Mucosa of descending colon (tissue), 3 donors: Measurements from ENCODE around the gene DLG2. TPM values are rescaled to one million over a fixed set of nuclear protein-coding genes. Genes with fewer than 3 reads are reported as not detected.

Source experiments
- ATAC-seq: fragments of 200-7000 bp; cut with Tn5 transposase; one replicate; pipeline ENCODE4 v1.9.1; 2020; ENCODE audit warnings: mild to moderate bottlenecking, moderate library complexity
- DNase-seq, 3 donors: peaks; one replicate each; pipeline ENCODE4 v3.0.0-alpha.2; 2020
- H3K36me3 ChIP-seq: fragments of 200-600 bp; one replicate; pipeline ENCODE4 v1.8.0; 2021; ENCODE audit warnings: low read depth, mild to moderate bottlenecking
- H3K4me1 ChIP-seq: fragments of 200-600 bp; one replicate; pipeline ENCODE4 v1.8.0; 2021; ENCODE audit warnings: low read depth, mild to moderate bottlenecking
- H3K4me3 ChIP-seq: fragments of 200-600 bp; one replicate; pipeline ENCODE4 v1.8.0; 2021; ENCODE audit warnings: mild to moderate bottlenecking
- H3K9me3 ChIP-seq: fragments of 200-600 bp; one replicate; pipeline ENCODE4 v1.8.0; 2021; ENCODE audit warnings: mild to moderate bottlenecking
- intact Hi-C, 2 donors: fragments of 100-400 bp; cut with DNase I in 1 of 2; cut with micrococcal nuclease in 1 of 2; formaldehyde crosslinking; loops; one replicate each; pipeline versions ENCODE4 v1.11.0 to v1.11.1; 2022; cut with DNase I, micrococcal nuclease
- total RNA-seq, 3 donors: library from RNA; stranded (reverse); fragmentation: NEBNext Ultra II Directional in 2 of 3; extraction: Animal tissue kit (Norgen Biotek cat#: 25700) in 2 of 3; gene quantifications; one replicate each; pipeline versions ENCODE4 v1.2.1 to v1.2.4, GENCODE V29; 2021 to 2023
- TF ChIP-seq, protein P1 (sequence below): fragments of 200-600 bp; IDR thresholded peaks from one replicate; pipeline ENCODE4 v1.8.0; 2022; ENCODE audit warnings: antibody characterized with exemption, mild to moderate bottlenecking
- donor health status: DM: no; HTN: no; CAD: no; lungs with moderate emphysema.
- donor health status: DM: no; HTN: no; CAD: no.
- donor health status: DM: no; HTN: yes; CAD: no.

Gene DLG2
- total RNA-seq, 3 donors from 2014 or later = 2.1 to 11.1 (median 2.4) TPM

DNA sequence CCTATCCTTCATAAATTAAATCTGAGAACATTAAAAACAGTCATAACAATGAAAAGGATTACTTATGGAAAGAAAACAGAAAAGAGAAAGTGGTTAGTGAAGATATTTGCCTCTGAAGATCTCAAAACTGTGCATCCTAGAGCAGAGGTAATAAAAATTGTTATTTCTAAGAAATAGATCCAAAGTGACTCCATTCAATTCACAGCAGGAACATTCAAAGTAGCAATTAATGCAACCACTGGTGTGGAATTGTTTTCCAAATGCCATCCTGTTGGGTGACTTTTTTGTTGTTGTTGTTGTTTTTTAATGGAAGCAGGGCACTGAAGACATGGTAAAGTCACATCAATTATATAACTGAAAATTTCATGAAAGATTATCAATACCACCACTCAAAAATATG, 1201.5 kb downstream of the DLG2 start:
- Histone ChIP-seq H3K4me3 (no peak overlapping the region), H3K36me3 (no peaks in the 10 kb centered on the region), H3K9me3 (no peaks in the 10 kb centered on the region), H3K4me1 (no peaks in the 10 kb centered on the region)
- ATAC-seq = no peak
- intact Hi-C loops = no loop called here
- no peak for DNase-seq
- TF ChIP-seq, protein P1, sequence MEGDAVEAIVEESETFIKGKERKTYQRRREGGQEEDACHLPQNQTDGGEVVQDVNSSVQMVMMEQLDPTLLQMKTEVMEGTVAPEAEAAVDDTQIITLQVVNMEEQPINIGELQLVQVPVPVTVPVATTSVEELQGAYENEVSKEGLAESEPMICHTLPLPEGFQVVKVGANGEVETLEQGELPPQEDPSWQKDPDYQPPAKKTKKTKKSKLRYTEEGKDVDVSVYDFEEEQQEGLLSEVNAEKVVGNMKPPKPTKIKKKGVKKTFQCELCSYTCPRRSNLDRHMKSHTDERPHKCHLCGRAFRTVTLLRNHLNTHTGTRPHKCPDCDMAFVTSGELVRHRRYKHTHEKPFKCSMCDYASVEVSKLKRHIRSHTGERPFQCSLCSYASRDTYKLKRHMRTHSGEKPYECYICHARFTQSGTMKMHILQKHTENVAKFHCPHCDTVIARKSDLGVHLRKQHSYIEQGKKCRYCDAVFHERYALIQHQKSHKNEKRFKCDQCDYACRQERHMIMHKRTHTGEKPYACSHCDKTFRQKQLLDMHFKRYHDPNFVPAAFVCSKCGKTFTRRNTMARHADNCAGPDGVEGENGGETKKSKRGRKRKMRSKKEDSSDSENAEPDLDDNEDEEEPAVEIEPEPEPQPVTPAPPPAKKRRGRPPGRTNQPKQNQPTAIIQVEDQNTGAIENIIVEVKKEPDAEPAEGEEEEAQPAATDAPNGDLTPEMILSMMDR = no peak

DNA sequence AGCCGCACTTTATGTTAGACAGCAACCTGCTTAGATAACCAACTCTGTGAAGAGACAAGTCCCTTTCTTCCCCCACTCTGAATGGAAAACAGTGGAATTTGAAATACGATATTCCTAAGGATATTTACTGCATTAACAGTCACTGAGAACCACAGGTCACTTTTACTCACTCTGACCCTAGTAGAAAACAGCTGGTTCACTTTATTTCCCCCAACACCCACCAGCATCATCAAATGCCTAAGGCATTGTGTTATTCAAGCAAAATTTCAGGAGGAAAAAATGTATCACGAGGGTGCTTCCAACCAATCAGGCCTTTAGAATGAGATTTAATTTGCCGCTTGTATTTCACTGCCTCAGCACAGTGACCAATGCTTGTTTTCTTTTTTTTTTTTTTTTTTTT, 1206.9 kb downstream of the DLG2 start:
- Histone ChIP-seq H3K4me3 (no peak overlapping the region), H3K4me1 (no peaks in the 10 kb centered on the region), H3K9me3 (no peaks in the 10 kb centered on the region), H3K36me3 (no peaks in the 10 kb centered on the region)
- DNase-seq (no peak), ATAC-seq (no peak)
- intact Hi-C loops = no loop called here
- TF ChIP-seq, protein P1 = no peak

DNA sequence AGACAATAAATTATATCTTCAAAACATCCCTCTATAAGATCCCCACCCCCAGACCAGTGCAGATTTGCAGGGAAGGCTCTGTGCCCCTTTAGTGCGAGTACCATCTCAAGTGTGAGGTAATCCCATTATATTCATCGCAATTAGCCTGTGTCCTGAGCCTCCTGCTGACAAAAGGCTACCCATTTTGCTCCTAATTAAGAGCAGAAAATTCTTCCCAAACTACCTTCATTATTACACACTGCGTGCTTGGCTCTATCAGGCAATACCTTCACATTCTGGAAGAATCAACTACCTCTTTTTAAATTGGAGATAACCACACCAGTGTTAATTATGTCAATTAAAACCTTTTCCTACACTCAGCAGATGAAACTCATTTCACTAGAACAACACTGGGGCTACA, 1207.5 kb downstream of the DLG2 start:
- Histone ChIP-seq H3K9me3 (no peaks in the 10 kb centered on the region), H3K36me3 (no peaks in the 10 kb centered on the region), H3K4me1 (no peaks in the 10 kb centered on the region), H3K4me3 (no peak overlapping the region)
- ATAC-seq (no peak), DNase-seq (no peak)
- TF ChIP-seq, protein P1 = no peak
- intact Hi-C loops = no loop called here

DNA sequence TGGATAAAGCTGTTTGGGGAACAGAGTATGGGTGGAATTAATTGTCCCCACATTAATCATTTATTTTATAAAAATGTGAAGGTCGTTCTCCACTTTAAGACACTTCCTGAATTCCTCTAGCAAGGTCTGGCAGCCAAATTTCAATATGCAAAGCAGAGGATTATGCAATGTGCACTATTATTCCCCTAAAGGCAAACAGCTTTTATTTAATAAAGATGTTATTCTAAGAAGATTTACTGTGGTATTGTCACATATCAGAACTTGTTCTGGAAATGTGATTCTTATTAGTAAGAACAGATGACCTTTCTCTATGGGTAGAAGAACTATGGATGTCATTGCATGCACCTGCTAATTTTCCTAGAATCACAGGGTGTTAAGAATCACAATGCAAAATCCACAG, 1212.2 kb downstream of the DLG2 start:
- ATAC-seq = no peak
- H3K4me3 ChIP-seq = no peak overlapping the region
- H3K9me3 ChIP-seq = no peaks in the 10 kb centered on the region
- TF ChIP-seq, protein P1 = no peak
- no peak for DNase-seq
- no peaks in the 10 kb centered on the region for H3K4me1 ChIP-seq
- intact Hi-C loops = no loop called here
- H3K36me3 ChIP-seq = no peaks in the 10 kb centered on the region

DNA sequence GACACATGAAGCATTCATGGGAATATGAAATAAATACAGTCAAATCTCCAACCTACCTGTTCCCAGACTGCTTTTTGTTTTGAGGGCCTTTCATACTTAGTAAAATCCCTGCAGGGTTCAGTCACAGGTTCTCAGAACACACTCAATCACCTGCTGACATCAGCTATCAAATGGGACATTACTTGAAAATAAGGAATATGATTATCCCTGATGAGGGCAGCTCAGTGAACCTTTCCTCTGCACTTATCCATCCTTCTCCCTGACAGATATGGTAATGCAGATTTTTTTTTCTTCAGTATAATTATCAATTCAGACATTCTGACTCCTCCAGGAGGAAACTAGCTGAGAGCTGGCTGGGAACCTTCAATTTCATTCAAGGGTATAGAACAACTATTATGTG, 1213.6 kb downstream of the DLG2 start:
- Histone ChIP-seq H3K4me1 (no peaks in the 10 kb centered on the region), H3K4me3 (no peak overlapping the region), H3K36me3 (no peaks in the 10 kb centered on the region), H3K9me3 (no peaks in the 10 kb centered on the region)
- intact Hi-C loops = no loop called here
- ATAC-seq (no peak), DNase-seq (no peak)
- TF ChIP-seq, protein P1 = no peak

DNA sequence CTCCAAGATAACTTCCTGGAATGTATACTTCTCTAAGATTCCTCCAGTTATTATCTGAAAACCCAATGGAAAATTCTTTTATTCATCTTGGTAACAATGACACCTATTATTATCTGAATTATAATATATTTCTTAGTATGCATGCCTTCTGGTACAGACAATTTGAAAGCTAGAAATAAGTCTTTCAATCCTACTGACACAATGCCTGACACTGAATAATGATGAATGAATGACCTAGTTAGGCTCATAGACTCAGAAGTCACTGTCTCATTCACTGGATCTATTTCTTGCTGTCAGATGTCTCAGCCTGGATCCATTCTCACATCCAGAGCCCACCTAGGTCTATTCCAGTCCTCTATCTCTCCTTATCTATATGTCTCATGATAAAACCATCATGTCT, 1214.3 kb downstream of the DLG2 start:
- H3K36me3 ChIP-seq = no peaks in the 10 kb centered on the region
- TF ChIP-seq, protein P1 = no peak
- no peaks in the 10 kb centered on the region for H3K9me3 ChIP-seq
- DNase-seq (no peak), ATAC-seq (no peak)
- H3K4me3 ChIP-seq = no peak overlapping the region
- H3K4me1 ChIP-seq = no peaks in the 10 kb centered on the region
- intact Hi-C loops = no loop called here
